Measurements from ENCODE around the gene RBBP8NL.

DNA sequence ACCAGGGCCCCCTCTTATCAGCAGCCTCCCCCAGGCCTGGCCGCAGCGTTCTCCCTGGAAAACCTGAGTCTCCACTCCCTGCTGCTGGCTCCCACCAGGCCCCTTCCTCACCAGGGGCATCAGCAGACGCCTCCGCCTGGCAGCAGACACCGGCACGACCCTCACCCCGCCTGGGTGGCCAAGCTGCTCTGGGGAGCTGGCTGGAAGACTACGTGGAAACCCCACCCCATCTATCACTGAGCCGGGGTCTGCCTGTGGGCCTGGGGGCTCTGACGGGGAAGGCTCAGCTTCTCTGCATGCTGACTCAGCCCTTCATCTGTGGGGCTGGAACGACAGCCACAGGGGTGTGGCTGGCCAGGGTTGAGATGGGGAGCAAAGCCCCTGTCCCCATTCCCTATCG lies 19.1 kb upstream of the RBBP8NL start:
- TF ChIP-seq CTCF (IDR thresholded peaks at IDR 0.05) (no peak), POLR2A (IDR thresholded peaks at IDR 0.05) (no peak)
